Fibroblast of pulmonary artery (primary cell): Measurements from ENCODE around the gene RND3.

ENCODE experiments used
- DNase-seq: peaks from one replicate; pipeline ENCODE4 v3.0.0-alpha.2; 2010; ENCODE audit warnings: low read depth
- H3K4me3 ChIP-seq: replicated peaks from 2 replicates; pipeline ENCODE4 v1.5.1; 2011; ENCODE audit warnings: low read depth, mild to moderate bottlenecking, control low read depth, low read length, moderate library complexity
- TF ChIP-seq, protein P1 (sequence below): IDR thresholded peaks from 2 replicates; pipeline ENCODE4 v1.5.1; 2011; ENCODE audit warnings: mild to moderate bottlenecking, control low read depth, low read length, inconsistent platforms; ENCODE audit errors: missing control alignments

Gene RND3

GRCh38 chr2:150431561-150432311 is 55.7 kb downstream of the RND3 start:
- H3K4me3 ChIP-seq, result no peak overlapping the region
- TF ChIP-seq, protein P1, sequence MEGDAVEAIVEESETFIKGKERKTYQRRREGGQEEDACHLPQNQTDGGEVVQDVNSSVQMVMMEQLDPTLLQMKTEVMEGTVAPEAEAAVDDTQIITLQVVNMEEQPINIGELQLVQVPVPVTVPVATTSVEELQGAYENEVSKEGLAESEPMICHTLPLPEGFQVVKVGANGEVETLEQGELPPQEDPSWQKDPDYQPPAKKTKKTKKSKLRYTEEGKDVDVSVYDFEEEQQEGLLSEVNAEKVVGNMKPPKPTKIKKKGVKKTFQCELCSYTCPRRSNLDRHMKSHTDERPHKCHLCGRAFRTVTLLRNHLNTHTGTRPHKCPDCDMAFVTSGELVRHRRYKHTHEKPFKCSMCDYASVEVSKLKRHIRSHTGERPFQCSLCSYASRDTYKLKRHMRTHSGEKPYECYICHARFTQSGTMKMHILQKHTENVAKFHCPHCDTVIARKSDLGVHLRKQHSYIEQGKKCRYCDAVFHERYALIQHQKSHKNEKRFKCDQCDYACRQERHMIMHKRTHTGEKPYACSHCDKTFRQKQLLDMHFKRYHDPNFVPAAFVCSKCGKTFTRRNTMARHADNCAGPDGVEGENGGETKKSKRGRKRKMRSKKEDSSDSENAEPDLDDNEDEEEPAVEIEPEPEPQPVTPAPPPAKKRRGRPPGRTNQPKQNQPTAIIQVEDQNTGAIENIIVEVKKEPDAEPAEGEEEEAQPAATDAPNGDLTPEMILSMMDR, result no peak
- no peak for DNase-seq

DNA sequence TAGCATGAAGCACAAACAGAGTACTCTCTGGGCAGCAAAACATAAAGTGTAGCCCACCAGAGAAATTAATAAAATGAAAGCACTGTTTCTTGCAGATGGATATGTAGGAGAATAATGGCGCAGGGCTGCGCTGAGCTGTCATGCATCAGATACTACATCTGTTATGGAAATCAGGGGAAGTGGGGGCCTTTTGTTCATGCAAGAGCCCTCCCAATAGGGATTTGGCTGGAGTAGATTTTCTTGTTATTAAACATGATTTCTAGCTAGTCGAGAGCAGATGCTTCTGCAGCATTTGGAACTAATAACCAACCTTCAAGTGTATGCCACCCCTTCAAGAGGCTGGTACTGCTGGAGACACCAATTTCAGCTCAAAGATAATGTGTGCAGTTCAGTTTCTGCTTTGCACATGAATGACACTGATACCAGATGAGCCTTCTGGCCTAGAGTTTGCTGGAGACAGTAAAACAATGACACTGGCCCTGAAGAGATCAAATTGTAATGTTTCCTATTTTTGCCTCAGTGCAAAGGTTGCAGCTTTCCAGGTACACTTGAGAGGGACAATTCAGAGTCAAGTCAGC is 58.0 kb downstream of the RND3 start:
- DNase-seq, result no peak
- TF ChIP-seq, protein P1, result no peak
- H3K4me3 ChIP-seq, result no peak overlapping the region

- DNase-seq, result no peak
- no peak overlapping the region for H3K4me3 ChIP-seq
- TF ChIP-seq, protein P1, result no peak
These were observed 58.8 kb downstream of the RND3 start for GRCh38 chr2:150428641-150429040.

DNA sequence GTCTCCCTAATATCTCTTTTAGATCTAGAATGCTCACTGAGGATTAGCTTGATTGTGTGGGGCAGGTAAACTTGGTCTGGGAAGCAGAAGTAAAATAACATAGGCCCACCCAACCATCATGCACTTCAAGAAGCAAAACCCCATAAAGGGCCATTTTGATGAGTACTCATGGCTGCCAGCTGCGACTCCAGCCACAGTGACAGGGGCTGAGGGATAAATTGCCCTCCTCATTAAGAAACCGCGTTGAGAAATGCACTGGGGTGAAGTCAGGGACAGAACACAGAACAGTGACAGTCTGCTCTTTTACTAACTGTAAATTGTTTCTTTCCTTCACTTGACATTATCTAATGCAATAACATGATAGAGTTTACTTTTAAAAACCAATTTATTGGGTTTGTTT is 60.2 kb downstream of the RND3 start:
- TF ChIP-seq, protein P1, result no peak
- DNase-seq, result no peak
- H3K4me3 ChIP-seq, result no peak overlapping the region

GRCh38 chr2:150426724-150427123 is 60.7 kb downstream of the RND3 start:
- no peak overlapping the region for H3K4me3 ChIP-seq
- TF ChIP-seq, protein P1, result no peak
- DNase-seq, result no peak

DNA sequence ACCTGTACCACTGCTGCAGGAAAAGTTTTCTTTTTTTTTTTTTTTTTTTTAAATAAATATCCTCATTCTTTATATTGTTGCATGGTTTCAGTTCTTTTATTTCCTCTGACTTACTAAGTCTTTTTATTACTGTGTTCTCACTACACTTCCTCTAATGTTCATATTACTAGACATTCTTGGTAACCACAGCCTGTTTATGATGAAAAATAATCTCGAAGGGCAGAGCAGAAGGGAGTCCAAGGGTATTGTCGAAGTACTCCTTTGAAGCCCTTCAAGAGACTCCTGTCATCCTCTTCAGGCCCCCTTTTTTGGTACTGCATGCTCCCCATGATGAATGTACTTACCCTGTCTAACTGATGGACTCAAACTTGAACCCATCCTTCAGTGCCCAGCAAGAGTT is 61.2 kb downstream of the RND3 start:
- no peak for DNase-seq
- H3K4me3 ChIP-seq, result no peak overlapping the region
- TF ChIP-seq, protein P1, result no peak
